MM.1S (cell line): ENCODE data around the gene API5.
"Not testable (repeated sequence)": the region's sequence is repeated elsewhere in the genome, so short reads cannot be mapped to it uniquely, and the experiment has no call there.

Experiments used
- DNase-seq: peaks from one replicate; pipeline ENCODE4 v3.0.0-alpha.2; 2015
- H2AFZ ChIP-seq: fragments of 300-600 bp; sonication (generic); 2 replicates; pipeline ENCODE4 v1.6.0; 2016; ENCODE audit warnings: antibody characterized with exemption, low read length
- H3F3A ChIP-seq: fragments of 300-600 bp; sonication (generic); 2 replicates; pipeline ENCODE4 v1.6.1; 2016; ENCODE audit warnings: mild to moderate bottlenecking, antibody characterized with exemption, low read length, moderate library complexity, mixed read lengths; ENCODE audit not compliant: insufficient read depth
- H3K27ac ChIP-seq: fragments of 300-600 bp; sonication (generic); 2 replicates; pipeline ENCODE4 v1.5.1; 2016; ENCODE audit warnings: mild to moderate bottlenecking, low read length
- H3K27me3 ChIP-seq: fragments of 300-600 bp; sonication (generic); replicated peaks from 2 replicates; pipeline ENCODE4 v1.6.0; 2016; ENCODE audit warnings: low read length; ENCODE audit not compliant: insufficient read depth
- H3K36me3 ChIP-seq: fragments of 300-600 bp; sonication (generic); replicated peaks from 2 replicates; pipeline ENCODE4 v1.6.1; 2016; ENCODE audit warnings: mild to moderate bottlenecking, low read length, mixed read lengths; ENCODE audit not compliant: insufficient read depth
- H3K4me1 ChIP-seq: fragments of 300-600 bp; sonication (generic); 2 replicates; pipeline ENCODE4 v1.6.1; 2016; ENCODE audit warnings: low read length, mixed read lengths
- H3K4me2 ChIP-seq: fragments of 300-600 bp; sonication (generic); 2 replicates; pipeline ENCODE4 v1.6.0; 2016; ENCODE audit warnings: low read depth, low read length
- H3K4me3 ChIP-seq: fragments of 300-600 bp; sonication (generic); 2 replicates; pipeline ENCODE4 v1.5.1; 2016; ENCODE audit warnings: low read length, mixed read lengths
- H3K79me2 ChIP-seq: fragments of 300-600 bp; sonication (generic); 2 replicates; pipeline ENCODE4 v1.6.1; 2016; ENCODE audit warnings: mixed run types, low read length, mixed read lengths
- H3K9ac ChIP-seq: fragments of 300-600 bp; sonication (generic); 2 replicates; pipeline ENCODE4 v1.6.1; 2016; ENCODE audit warnings: low read length, mixed read lengths
- H3K9me2 ChIP-seq: fragments of 300-600 bp; sonication (generic); replicated peaks from 2 replicates; pipeline ENCODE4 v1.6.1; 2016; ENCODE audit warnings: mild to moderate bottlenecking, low read length, mixed read lengths; ENCODE audit not compliant: insufficient read depth
- H3K9me3 ChIP-seq: fragments of 300-600 bp; sonication (generic); replicated peaks from 2 replicates; pipeline ENCODE4 v1.6.1; 2016; ENCODE audit warnings: mild to moderate bottlenecking, low read length, mixed read lengths; ENCODE audit not compliant: insufficient read depth
- H4K20me1 ChIP-seq: fragments of 300-600 bp; sonication (generic); 2 replicates; pipeline ENCODE4 v1.6.1; 2016; ENCODE audit warnings: mild to moderate bottlenecking, low read length, moderate library complexity, mixed read lengths; ENCODE audit not compliant: insufficient read depth
- EZH2 ChIP-seq: fragments of 300-600 bp; sonication (generic); optimal IDR thresholded peaks from 2 replicates; pipeline ENCODE3; 2017; ENCODE audit warnings: low read depth, mild to moderate bottlenecking, antibody characterized with exemption, low read length, mixed read lengths
- EZH2phosphoT487 ChIP-seq: fragments of 300-600 bp; sonication (generic); IDR thresholded peaks from 2 replicates; pipeline ENCODE4 v1.6.1; 2018; ENCODE audit warnings: antibody characterized with exemption, low read length
- TF ChIP-seq, protein P1 (sequence below): fragments of 300-600 bp; sonication (generic); IDR thresholded peaks from 2 replicates; pipeline ENCODE4 v1.5.1; 2016; ENCODE audit warnings: antibody characterized with exemption, low read length, mixed read lengths

Gene API5

DNA sequence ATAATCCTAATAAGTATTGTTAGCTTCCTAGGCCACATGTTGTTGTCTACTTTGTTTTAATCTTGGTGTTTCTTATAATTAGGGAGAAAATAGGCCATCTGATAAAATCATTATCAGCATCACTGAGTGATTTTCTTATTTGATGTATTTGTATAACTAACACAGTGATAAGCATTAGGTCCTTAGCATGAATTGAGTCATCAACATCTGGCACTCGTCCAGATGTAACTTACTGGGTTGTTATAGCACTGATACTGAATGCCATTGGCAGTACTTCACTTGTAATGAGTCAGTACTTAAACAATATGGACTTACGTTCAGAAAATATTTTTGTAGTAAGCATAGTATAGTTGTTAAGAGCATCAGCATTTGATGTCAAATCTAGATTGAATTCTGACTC, 16.2 kb downstream of the API5 start:
- Histone ChIP-seq H3K9me2 (no peaks in the 10 kb centered on the region), H3K27ac (no peak overlapping the region), H3K79me2 (peaks cover 7% of the 10 kb centered on the region), H3K27me3 (no peaks in the 10 kb centered on the region), H3K4me1 (no peaks in the 10 kb centered on the region), H3K4me2 (no peak overlapping the region), H3F3A (no peaks in the 10 kb centered on the region), H3K4me3 (no peak overlapping the region), H3K36me3 (peaks cover 59% of the 10 kb centered on the region; the same call in 1 of the 2 replicates), H3K9me3 (no peaks in the 10 kb centered on the region), H2AFZ (no peak overlapping the region), H3K9ac (no peak overlapping the region), H4K20me1 (no peaks in the 10 kb centered on the region)
- TF ChIP-seq EZH2phosphoT487 = no peak
- TF ChIP-seq, protein P1, sequence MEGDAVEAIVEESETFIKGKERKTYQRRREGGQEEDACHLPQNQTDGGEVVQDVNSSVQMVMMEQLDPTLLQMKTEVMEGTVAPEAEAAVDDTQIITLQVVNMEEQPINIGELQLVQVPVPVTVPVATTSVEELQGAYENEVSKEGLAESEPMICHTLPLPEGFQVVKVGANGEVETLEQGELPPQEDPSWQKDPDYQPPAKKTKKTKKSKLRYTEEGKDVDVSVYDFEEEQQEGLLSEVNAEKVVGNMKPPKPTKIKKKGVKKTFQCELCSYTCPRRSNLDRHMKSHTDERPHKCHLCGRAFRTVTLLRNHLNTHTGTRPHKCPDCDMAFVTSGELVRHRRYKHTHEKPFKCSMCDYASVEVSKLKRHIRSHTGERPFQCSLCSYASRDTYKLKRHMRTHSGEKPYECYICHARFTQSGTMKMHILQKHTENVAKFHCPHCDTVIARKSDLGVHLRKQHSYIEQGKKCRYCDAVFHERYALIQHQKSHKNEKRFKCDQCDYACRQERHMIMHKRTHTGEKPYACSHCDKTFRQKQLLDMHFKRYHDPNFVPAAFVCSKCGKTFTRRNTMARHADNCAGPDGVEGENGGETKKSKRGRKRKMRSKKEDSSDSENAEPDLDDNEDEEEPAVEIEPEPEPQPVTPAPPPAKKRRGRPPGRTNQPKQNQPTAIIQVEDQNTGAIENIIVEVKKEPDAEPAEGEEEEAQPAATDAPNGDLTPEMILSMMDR = no peak
- no peak for TF ChIP-seq EZH2
- DNase-seq = no peak

DNA sequence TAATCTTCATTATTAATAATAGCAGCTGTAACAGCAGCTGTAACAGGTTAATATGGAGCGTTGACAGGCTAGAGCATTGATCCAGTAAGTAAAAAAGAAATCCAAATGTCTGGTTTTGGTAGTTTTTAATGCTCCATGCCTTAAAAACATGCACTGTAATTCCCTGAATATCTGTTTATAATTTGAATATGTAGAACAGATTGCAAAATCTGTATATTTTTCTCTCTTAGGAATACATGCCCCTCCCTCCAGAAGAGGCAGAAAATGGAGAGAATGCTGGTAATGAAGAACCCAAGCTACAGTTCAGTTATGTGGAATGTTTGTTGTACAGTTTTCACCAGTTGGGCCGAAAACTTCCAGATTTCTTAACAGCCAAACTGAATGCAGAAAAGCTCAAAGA, 16.7 kb downstream of the API5 start:
- H3K4me2 ChIP-seq = no peak overlapping the region
- peaks cover 7% of the 10 kb centered on the region for H3K79me2 ChIP-seq
- H4K20me1 ChIP-seq = no peaks in the 10 kb centered on the region
- no peaks in the 10 kb centered on the region for H3K9me3 ChIP-seq
- peaks cover 55% of the 10 kb centered on the region; the same call in 1 of the 2 replicates for H3K36me3 ChIP-seq
- TF ChIP-seq EZH2phosphoT487 = no peak
- no peak for TF ChIP-seq EZH2
- TF ChIP-seq, protein P1 = no peak
- H3K27me3 ChIP-seq = no peaks in the 10 kb centered on the region
- no peak for DNase-seq
- no peaks in the 10 kb centered on the region for H3K4me1 ChIP-seq
- H3K27ac ChIP-seq = no peak overlapping the region
- no peak overlapping the region for H3K9ac ChIP-seq
- H2AFZ ChIP-seq = no peak overlapping the region
- H3K9me2 ChIP-seq = no peaks in the 10 kb centered on the region
- H3F3A ChIP-seq = no peaks in the 10 kb centered on the region
- no peak overlapping the region for H3K4me3 ChIP-seq

DNA sequence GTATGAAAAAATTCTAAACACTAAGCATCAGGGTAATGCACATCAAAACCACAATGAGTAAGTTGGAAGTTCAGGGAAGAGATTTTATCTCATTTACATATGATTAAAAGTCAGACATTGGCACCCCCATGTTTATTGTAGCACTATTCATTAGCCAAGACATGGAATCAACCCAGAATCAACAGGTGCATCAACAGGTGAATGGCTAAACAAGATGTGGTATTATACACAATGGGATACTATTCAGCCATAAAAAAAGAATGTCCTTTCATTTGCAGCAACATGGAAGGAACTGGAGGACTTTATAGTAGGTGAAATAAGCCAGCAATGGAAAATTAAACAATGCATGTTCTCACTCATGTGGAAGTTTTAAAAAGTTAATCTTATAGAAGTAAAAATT, 29.4 kb downstream of the API5 start:
- no peaks in the 10 kb centered on the region for H3K4me1 ChIP-seq
- no peak overlapping the region for H3K4me2 ChIP-seq
- H3K9ac ChIP-seq = no peak overlapping the region
- no peak overlapping the region for H3K4me3 ChIP-seq
- H3K79me2 ChIP-seq = no peaks in the 10 kb centered on the region
- no peak overlapping the region for H2AFZ ChIP-seq
- no peaks in the 10 kb centered on the region; the same call in 1 of the 2 replicates for H3F3A ChIP-seq
- no peaks in the 10 kb centered on the region for H4K20me1 ChIP-seq
- H3K9me3 ChIP-seq = no peaks in the 10 kb centered on the region
- TF ChIP-seq, protein P1 = no peak
- TF ChIP-seq EZH2phosphoT487 (no peak), EZH2 (no peak)
- no peaks in the 10 kb centered on the region for H3K27me3 ChIP-seq
- H3K27ac ChIP-seq = no peak overlapping the region
- no peak for DNase-seq
- H3K9me2 ChIP-seq = no peaks in the 10 kb centered on the region
- peaks cover 16% of the 10 kb centered on the region; the same call in 1 of the 2 replicates for H3K36me3 ChIP-seq

DNA sequence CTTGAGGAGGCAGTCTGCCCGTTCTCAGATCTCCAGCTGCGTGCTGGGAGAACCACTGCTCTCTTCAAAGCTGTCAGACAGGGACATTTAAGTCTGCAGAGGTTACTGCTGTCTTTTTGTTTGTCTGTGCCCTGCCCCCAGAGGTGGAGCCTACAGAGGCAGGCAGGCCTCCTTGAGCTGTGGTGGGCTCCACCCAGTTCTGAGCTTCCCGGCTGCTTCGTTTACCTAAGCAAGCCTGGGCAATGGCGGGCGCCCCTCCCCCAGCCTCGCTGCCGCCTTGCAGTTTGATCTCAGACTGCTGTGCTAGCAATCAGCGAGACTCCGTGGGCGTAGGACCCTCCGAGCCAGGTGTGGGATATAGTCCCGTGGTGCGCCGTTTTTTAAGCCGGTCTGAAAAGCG, 39.6 kb downstream of the API5 start:
- not testable (repeated sequence) for H3K4me2 ChIP-seq, H3K9me2 ChIP-seq, H3K79me2 ChIP-seq, H3K9me3 ChIP-seq, H4K20me1 ChIP-seq, DNase-seq, H3K36me3 ChIP-seq, H3K4me1 ChIP-seq, H3K27me3 ChIP-seq, H2AFZ ChIP-seq, H3F3A ChIP-seq, H3K27ac ChIP-seq, H3K9ac ChIP-seq, H3K4me3 ChIP-seq
